Measurements from ENCODE around the gene KRT76.

KRT76 gene

DNA sequence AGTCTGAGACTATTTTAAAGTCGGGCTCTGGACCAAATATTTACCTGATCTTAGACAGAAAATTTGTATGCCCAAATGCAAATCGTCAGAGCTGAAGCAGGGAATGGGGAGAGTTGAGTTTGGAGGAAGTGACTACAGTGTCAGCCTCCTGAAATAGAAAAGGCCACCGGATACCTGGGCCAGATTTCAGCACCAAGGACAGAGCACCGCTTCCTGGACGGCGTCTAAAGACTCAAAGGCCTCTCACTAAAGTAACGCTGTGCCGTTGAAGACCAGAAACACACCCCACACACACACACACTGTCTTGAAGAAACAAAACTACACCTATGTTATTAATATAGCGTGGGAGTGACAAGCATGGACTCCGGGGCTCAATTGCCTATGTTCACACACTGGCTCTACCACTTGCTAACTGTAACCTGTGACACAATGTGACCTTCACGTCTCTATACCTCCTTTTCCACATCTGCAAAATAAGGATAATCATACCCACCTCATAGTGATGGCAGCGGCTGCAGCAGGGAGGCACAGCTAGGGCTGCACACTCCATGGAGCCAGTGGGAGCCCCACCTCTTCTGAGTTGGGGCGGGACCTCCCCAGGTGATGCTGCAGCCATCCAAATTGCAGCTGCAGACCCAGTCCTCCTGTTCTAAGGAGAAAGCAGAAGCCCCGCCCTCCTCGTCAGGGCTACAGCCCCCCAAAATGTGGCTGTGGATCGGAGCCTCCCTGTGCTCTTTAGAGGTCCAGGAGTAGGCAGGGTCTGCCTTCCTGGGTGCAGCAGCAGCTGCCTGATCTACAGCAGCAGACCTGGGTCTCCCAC is 35.6 kb downstream of the KRT76 start:
- H3K36me3 ChIP-seq (ENCODE audit: control insufficient read depth, insufficient read depth, low read length): no peaks in the 10 kb centered on the region
- 22 to 27% methylated on average over 12 to 13 of the region's 16 CpGs for WGBS, 2 experiments (ENCODE audit: insufficient coverage in 2 of 2)
- H3K4me1 ChIP-seq (ENCODE audit: control insufficient read depth, insufficient read depth, low read length, poor library complexity, severe bottlenecking): no peaks in the 10 kb centered on the region
- no peaks in the 10 kb centered on the region for H3K9me3 ChIP-seq (ENCODE audit: control insufficient read depth, low read length)
- no peak overlapping the region for H3K4me3 ChIP-seq (ENCODE audit: extremely low read depth, insufficient read depth, low read length, poor library complexity, severe bottlenecking)
- no peak overlapping the region for H3K27ac ChIP-seq (ENCODE audit: low read depth, low read length, severe bottlenecking)

DNA sequence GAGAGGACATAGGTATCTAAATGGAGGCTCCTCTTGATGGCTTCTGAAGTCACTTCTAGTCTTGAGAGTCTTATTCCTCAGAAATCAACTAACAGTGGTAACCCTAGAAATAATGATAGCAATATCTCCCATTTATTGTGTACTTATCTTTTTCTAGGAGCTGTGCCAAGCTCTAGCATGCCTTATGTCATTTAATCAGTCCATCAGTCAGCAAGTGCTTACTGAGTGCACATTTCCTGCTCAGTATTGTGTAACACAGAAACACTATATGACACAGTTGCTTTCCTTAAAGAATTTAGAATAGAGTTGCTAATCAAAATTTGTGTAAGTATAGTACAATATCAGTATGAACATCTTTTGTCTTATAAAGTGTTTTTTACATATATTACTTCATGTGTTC is 36.6 kb downstream of the KRT76 start:
- Histone ChIP-seq H3K36me3 (ENCODE audit: control insufficient read depth, insufficient read depth, low read length) (no peaks in the 10 kb centered on the region), H3K9me3 (ENCODE audit: control insufficient read depth, low read length) (no peaks in the 10 kb centered on the region), H3K4me3 (ENCODE audit: extremely low read depth, insufficient read depth, low read length, poor library complexity, severe bottlenecking) (no peak overlapping the region), H3K4me1 (ENCODE audit: control insufficient read depth, insufficient read depth, low read length, poor library complexity, severe bottlenecking) (no peaks in the 10 kb centered on the region), H3K27ac (ENCODE audit: low read depth, low read length, severe bottlenecking) (no peak overlapping the region)

- Histone ChIP-seq H3K27ac (ENCODE audit: low read depth, low read length, severe bottlenecking) (no peak overlapping the region), H3K4me1 (ENCODE audit: control insufficient read depth, insufficient read depth, low read length, poor library complexity, severe bottlenecking) (no peaks in the 10 kb centered on the region), H3K9me3 (ENCODE audit: control insufficient read depth, low read length) (no peaks in the 10 kb centered on the region), H3K36me3 (ENCODE audit: control insufficient read depth, insufficient read depth, low read length) (no peaks in the 10 kb centered on the region), H3K4me3 (ENCODE audit: extremely low read depth, insufficient read depth, low read length, poor library complexity, severe bottlenecking) (no peak overlapping the region)
Measured at GRCh38 chr12:52739963-52740362, 37.2 kb downstream of the KRT76 start.

- 56 to 60% methylated on average over 3 to 4 of the region's 5 CpGs for WGBS, 2 experiments (ENCODE audit: insufficient coverage in 2 of 2)
- Histone ChIP-seq H3K9me3 (ENCODE audit: control insufficient read depth, low read length) (no peaks in the 10 kb centered on the region), H3K36me3 (ENCODE audit: control insufficient read depth, insufficient read depth, low read length) (no peaks in the 10 kb centered on the region), H3K27ac (ENCODE audit: low read depth, low read length, severe bottlenecking) (no peak overlapping the region), H3K4me3 (ENCODE audit: extremely low read depth, insufficient read depth, low read length, poor library complexity, severe bottlenecking) (no peak overlapping the region), H3K4me1 (ENCODE audit: control insufficient read depth, insufficient read depth, low read length, poor library complexity, severe bottlenecking) (no peaks in the 10 kb centered on the region)
Measured at GRCh38 chr12:52735816-52736632, 41.1 kb downstream of the KRT76 start.

- H3K36me3 ChIP-seq (ENCODE audit: control insufficient read depth, insufficient read depth, low read length): no peaks in the 10 kb centered on the region
- no peak overlapping the region for H3K27ac ChIP-seq (ENCODE audit: low read depth, low read length, severe bottlenecking)
- WGBS, 2 experiments (ENCODE audit: insufficient coverage in 2 of 2): 73 to 88% methylated on average over 1 to 7 of the region's 8 CpGs
- H3K4me1 ChIP-seq (ENCODE audit: control insufficient read depth, insufficient read depth, low read length, poor library complexity, severe bottlenecking): no peaks in the 10 kb centered on the region
- H3K4me3 ChIP-seq (ENCODE audit: extremely low read depth, insufficient read depth, low read length, poor library complexity, severe bottlenecking): no peak overlapping the region
- no peaks in the 10 kb centered on the region for H3K9me3 ChIP-seq (ENCODE audit: control insufficient read depth, low read length)
Measured at GRCh38 chr12:52735106-52735505, 42.0 kb downstream of the KRT76 start.

GRCh38 chr12:52730793-52731192 is 46.4 kb downstream of the KRT76 start:
- no peak overlapping the region for H3K27ac ChIP-seq (ENCODE audit: low read depth, low read length, severe bottlenecking)
- H3K4me1 ChIP-seq (ENCODE audit: control insufficient read depth, insufficient read depth, low read length, poor library complexity, severe bottlenecking): no peaks in the 10 kb centered on the region
- no peaks in the 10 kb centered on the region for H3K36me3 ChIP-seq (ENCODE audit: control insufficient read depth, insufficient read depth, low read length)
- WGBS, 2 experiments (ENCODE audit: insufficient coverage in 2 of 2): 77 to 90% methylated on average over 2 of the region's 2 CpGs
- H3K9me3 ChIP-seq (ENCODE audit: control insufficient read depth, low read length): no peaks in the 10 kb centered on the region
- H3K4me3 ChIP-seq (ENCODE audit: extremely low read depth, insufficient read depth, low read length, poor library complexity, severe bottlenecking): no peak overlapping the region

GRCh38 chr12:52730383-52730782 is 46.8 kb downstream of the KRT76 start:
- no peaks in the 10 kb centered on the region for H3K36me3 ChIP-seq (ENCODE audit: control insufficient read depth, insufficient read depth, low read length)
- H3K4me1 ChIP-seq (ENCODE audit: control insufficient read depth, insufficient read depth, low read length, poor library complexity, severe bottlenecking): no peaks in the 10 kb centered on the region
- no peaks in the 10 kb centered on the region for H3K9me3 ChIP-seq (ENCODE audit: control insufficient read depth, low read length)
- H3K4me3 ChIP-seq (ENCODE audit: extremely low read depth, insufficient read depth, low read length, poor library complexity, severe bottlenecking): no peak overlapping the region
- no peak overlapping the region for H3K27ac ChIP-seq (ENCODE audit: low read depth, low read length, severe bottlenecking)
- WGBS, 2 experiments (ENCODE audit: insufficient coverage in 2 of 2): 80 to 81% methylated on average over 12 to 13 of the region's 13 CpGs

DNA sequence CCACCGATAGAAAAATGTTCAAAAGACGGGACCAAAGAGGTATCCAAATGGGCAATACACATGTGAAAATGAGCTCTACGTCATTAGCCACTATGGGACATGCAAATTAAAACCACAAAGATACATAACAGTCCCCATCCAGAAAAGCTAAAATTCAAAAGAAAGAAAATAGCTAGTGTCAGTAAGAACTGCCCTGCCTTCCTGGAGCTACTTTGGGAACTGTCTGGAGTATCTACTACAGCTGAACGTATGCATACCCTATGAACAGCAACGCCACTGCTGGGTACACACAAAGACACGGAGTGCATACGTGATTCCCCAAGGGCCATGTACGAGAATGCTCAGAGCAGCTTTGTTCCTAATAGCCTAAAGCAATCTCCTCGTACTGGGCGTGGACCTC is 48.0 kb downstream of the KRT76 start:
- H3K4me1 ChIP-seq (ENCODE audit: control insufficient read depth, insufficient read depth, low read length, poor library complexity, severe bottlenecking): no peaks in the 10 kb centered on the region
- no peaks in the 10 kb centered on the region for H3K9me3 ChIP-seq (ENCODE audit: control insufficient read depth, low read length)
- no peak overlapping the region for H3K27ac ChIP-seq (ENCODE audit: low read depth, low read length, severe bottlenecking)
- no peak overlapping the region for H3K4me3 ChIP-seq (ENCODE audit: extremely low read depth, insufficient read depth, low read length, poor library complexity, severe bottlenecking)
- 82 to 87% methylated on average over 9 to 10 of the region's 10 CpGs for WGBS, 2 experiments (ENCODE audit: insufficient coverage in 2 of 2)
- no peaks in the 10 kb centered on the region for H3K36me3 ChIP-seq (ENCODE audit: control insufficient read depth, insufficient read depth, low read length)

GRCh38 chr12:52728374-52728773 is 48.8 kb downstream of the KRT76 start:
- no peaks in the 10 kb centered on the region for H3K4me1 ChIP-seq (ENCODE audit: control insufficient read depth, insufficient read depth, low read length, poor library complexity, severe bottlenecking)
- no peak overlapping the region for H3K4me3 ChIP-seq (ENCODE audit: extremely low read depth, insufficient read depth, low read length, poor library complexity, severe bottlenecking)
- H3K9me3 ChIP-seq (ENCODE audit: control insufficient read depth, low read length): no peaks in the 10 kb centered on the region
- H3K36me3 ChIP-seq (ENCODE audit: control insufficient read depth, insufficient read depth, low read length): no peaks in the 10 kb centered on the region
- WGBS, 2 experiments (ENCODE audit: insufficient coverage in 2 of 2): 83 to 100% methylated on average over 2 of the region's 2 CpGs
- no peak overlapping the region for H3K27ac ChIP-seq (ENCODE audit: low read depth, low read length, severe bottlenecking)

DNA sequence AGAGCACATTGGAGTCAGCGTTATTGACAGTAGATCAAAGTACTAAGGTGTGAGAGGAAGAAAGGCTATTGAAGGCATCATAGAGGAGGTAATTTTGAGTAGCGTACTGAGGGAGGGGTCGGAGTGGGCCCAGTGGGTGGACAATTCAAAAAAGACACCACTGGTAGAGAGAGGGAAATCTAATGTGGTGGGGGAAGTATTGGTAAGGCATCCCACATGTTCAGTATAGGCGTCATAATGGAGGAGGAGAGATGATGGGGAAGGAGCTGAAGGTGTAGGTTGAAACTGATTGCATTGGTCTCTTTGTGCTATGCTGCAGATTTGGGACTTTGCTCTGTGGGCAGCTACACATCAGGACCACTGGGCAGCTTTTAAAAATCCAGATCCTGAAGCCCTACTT is 50.1 kb downstream of the KRT76 start:
- Histone ChIP-seq H3K4me3 (ENCODE audit: extremely low read depth, insufficient read depth, low read length, poor library complexity, severe bottlenecking) (no peak overlapping the region), H3K4me1 (ENCODE audit: control insufficient read depth, insufficient read depth, low read length, poor library complexity, severe bottlenecking) (no peaks in the 10 kb centered on the region), H3K36me3 (ENCODE audit: control insufficient read depth, insufficient read depth, low read length) (no peaks in the 10 kb centered on the region), H3K9me3 (ENCODE audit: control insufficient read depth, low read length) (no peaks in the 10 kb centered on the region), H3K27ac (ENCODE audit: low read depth, low read length, severe bottlenecking) (no peak overlapping the region)
- WGBS, 2 experiments (ENCODE audit: insufficient coverage in 2 of 2): 88 to 92% methylated on average over 4 of the region's 4 CpGs

DNA sequence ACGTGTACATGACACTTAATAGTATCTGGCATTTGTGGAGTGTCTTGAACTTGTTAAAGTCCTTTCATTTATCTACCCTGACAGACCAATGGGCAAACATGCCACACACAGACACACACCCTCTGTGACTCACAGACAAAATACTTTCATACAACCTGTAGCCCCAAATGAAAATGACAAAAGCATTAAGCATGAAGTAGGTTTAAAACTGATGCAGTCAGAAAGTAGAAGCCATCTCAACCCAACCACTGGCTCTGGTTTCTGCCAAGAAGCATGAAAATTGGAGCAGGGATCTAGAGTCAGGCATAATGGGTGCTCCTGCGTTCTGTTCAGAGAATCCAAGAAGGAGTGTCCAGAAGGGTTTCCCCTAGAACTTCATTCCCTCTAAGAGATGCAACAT is 50.7 kb downstream of the KRT76 start:
- Histone ChIP-seq H3K4me1 (ENCODE audit: control insufficient read depth, insufficient read depth, low read length, poor library complexity, severe bottlenecking) (no peaks in the 10 kb centered on the region), H3K27ac (ENCODE audit: low read depth, low read length, severe bottlenecking) (no peak overlapping the region), H3K36me3 (ENCODE audit: control insufficient read depth, insufficient read depth, low read length) (no peaks in the 10 kb centered on the region), H3K9me3 (ENCODE audit: control insufficient read depth, low read length) (no peaks in the 10 kb centered on the region), H3K4me3 (ENCODE audit: extremely low read depth, insufficient read depth, low read length, poor library complexity, severe bottlenecking) (no peak overlapping the region)
- WGBS, 2 experiments (ENCODE audit: insufficient coverage in 2 of 2): 83% methylated on average over 1 of the region's 2 CpGs; no CpG with 5 or more reads in 1 of the 2 experiments

Data from mesodermal cell (in vitro differentiated cells).